Ectodermal cell (in vitro differentiated cells): ENCODE measurements around the gene TUBB6.

ENCODE experiments used
- H3K27ac ChIP-seq: 2 replicates; pipeline ENCODE4 v1.7.0; 2013; ENCODE audit warnings: mild to moderate bottlenecking, low read depth, low read length; ENCODE audit not compliant: insufficient read depth, poor library complexity, severe bottlenecking
- H3K27me3 ChIP-seq: 2 replicates; pipeline ENCODE4 v1.7.0; 2013; ENCODE audit warnings: mild to moderate bottlenecking, low read length; ENCODE audit not compliant: insufficient read depth, control insufficient read depth, poor library complexity, severe bottlenecking
- H3K36me3 ChIP-seq: one replicate; pipeline ENCODE4 v1.7.0; 2013; ENCODE audit warnings: low read length; ENCODE audit not compliant: control insufficient read depth, insufficient read depth
- H3K4me1 ChIP-seq: one replicate; pipeline ENCODE4 v1.7.0; 2013; ENCODE audit warnings: low read length; ENCODE audit not compliant: control insufficient read depth, insufficient read depth
- H3K4me3 ChIP-seq: 2 replicates; pipeline ENCODE4 v1.7.0; 2013; ENCODE audit warnings: low read depth, low read length, control low read depth; ENCODE audit not compliant: insufficient read depth
- H3K9me3 ChIP-seq: 2 replicates; pipeline ENCODE4 v1.7.0; 2013; ENCODE audit warnings: mild to moderate bottlenecking, low read length, moderate library complexity; ENCODE audit not compliant: control insufficient read depth
- WGBS, 2 experiments: methylation state at CpG; one replicate each; pipeline ENCODE4 v1.1.7; 2013; ENCODE audit warnings: missing lambda C conversion rate in 2 of 2; 5-methylcytosine and 5-hydroxymethylcytosine counted together

The TUBB6 gene

DNA sequence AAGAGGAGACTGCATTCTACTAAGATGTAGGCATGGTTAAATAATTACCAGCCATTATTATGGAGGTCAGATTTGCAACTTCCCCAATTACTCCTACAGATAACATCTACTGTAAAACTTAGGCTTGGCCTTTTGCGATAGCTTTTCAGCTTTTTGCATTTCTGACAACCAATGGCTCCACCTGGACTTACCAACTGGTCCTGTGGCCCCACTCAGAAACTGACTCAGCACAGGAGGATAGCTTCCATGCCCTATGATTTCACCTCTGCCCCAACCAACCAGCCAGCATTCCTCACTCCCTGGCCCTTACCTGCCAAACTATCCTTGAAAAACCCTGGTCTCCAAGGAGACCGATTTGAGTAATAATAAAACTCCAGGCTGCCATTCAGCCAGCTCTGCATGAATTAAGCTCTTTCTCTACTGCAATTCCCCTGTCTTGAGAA lies 28.2 kb downstream of the TUBB6 start:
- Histone ChIP-seq H3K27me3 (no peaks in the 10 kb centered on the region), H3K4me3 (no peak overlapping the region), H3K36me3 (no peaks in the 10 kb centered on the region), H3K9me3 (no peaks in the 10 kb centered on the region), H3K27ac (no peak overlapping the region), H3K4me1 (peaks cover 26% of the 10 kb centered on the region)
- WGBS, 2 experiments: 11 to 16% methylated on average over 2 of the region's 2 CpGs

DNA sequence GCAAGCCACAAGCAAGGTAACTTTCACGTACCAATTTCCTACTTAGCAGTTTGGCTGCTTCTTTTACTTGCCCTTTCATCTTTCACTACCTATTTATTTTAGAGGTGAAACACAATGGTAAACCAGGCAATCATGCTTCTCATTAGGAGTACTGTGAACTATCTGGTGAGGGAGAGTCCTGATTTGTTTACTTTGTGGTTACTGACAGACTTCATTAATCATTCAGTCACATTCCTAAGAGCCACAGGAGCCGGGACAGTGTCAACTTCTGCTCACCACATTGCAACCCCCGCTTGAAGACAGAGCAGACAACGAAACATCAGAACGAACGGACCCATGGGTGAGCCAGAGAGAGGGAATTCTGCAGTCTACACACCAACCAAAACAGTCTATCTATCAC lies 28.8 kb downstream of the TUBB6 start:
- H3K27ac ChIP-seq: no peak overlapping the region
- no peaks in the 10 kb centered on the region for H3K9me3 ChIP-seq
- peaks cover 26% of the 10 kb centered on the region for H3K4me1 ChIP-seq
- WGBS, 2 experiments: 34 to 39% methylated on average over 6 of the region's 6 CpGs
- no peak overlapping the region for H3K4me3 ChIP-seq
- no peaks in the 10 kb centered on the region for H3K27me3 ChIP-seq
- H3K36me3 ChIP-seq: no peaks in the 10 kb centered on the region

GRCh38 chr18:12338382-12338781 lies 30.3 kb downstream of the TUBB6 start:
- 93 to 99% methylated on average over 2 of the region's 2 CpGs for WGBS, 2 experiments
- H3K27ac ChIP-seq: no peak overlapping the region
- no peaks in the 10 kb centered on the region for H3K36me3 ChIP-seq

GRCh38 chr18:12340945-12341660 lies 33.1 kb downstream of the TUBB6 start:
- 94 to 95% methylated on average over 4 to 5 of the region's 5 CpGs for WGBS, 2 experiments
- Histone ChIP-seq H3K4me3 (no peak overlapping the region), H3K9me3 (no peaks in the 10 kb centered on the region), H3K4me1 (peaks cover 2% of the 10 kb centered on the region), H3K27ac (no peak overlapping the region), H3K27me3 (no peaks in the 10 kb centered on the region), H3K36me3 (peaks cover 12% of the 10 kb centered on the region)

More at GRCh38 chr18:12338382-12338781, 30.3 kb downstream of the TUBB6 start:
- Histone ChIP-seq H3K4me3 (no peak overlapping the region), H3K4me1 (peaks cover 26% of the 10 kb centered on the region), H3K27me3 (no peaks in the 10 kb centered on the region), H3K9me3 (no peaks in the 10 kb centered on the region)

GRCh38 chr18:12342661-12343060 lies 34.6 kb downstream of the TUBB6 start:
- peaks cover 12% of the 10 kb centered on the region for H3K36me3 ChIP-seq

GRCh38 chr18:12345491-12346239 lies 37.6 kb downstream of the TUBB6 start:
- Histone ChIP-seq H3K4me1 (no peaks in the 10 kb centered on the region), H3K9me3 (no peaks in the 10 kb centered on the region), H3K4me3 (no peak overlapping the region), H3K27ac (no peak overlapping the region), H3K36me3 (peaks cover 21% of the 10 kb centered on the region), H3K27me3 (no peaks in the 10 kb centered on the region)
- 93 to 94% methylated on average over 13 of the region's 13 CpGs for WGBS, 2 experiments

More at GRCh38 chr18:12342661-12343060, 34.6 kb downstream of the TUBB6 start:
- 91 to 96% methylated on average over 4 of the region's 4 CpGs for WGBS, 2 experiments
- no peaks in the 10 kb centered on the region for H3K4me1 ChIP-seq
- no peaks in the 10 kb centered on the region for H3K9me3 ChIP-seq
- H3K27ac ChIP-seq: no peak overlapping the region
- H3K27me3 ChIP-seq: no peaks in the 10 kb centered on the region
- H3K4me3 ChIP-seq: no peak overlapping the region

DNA sequence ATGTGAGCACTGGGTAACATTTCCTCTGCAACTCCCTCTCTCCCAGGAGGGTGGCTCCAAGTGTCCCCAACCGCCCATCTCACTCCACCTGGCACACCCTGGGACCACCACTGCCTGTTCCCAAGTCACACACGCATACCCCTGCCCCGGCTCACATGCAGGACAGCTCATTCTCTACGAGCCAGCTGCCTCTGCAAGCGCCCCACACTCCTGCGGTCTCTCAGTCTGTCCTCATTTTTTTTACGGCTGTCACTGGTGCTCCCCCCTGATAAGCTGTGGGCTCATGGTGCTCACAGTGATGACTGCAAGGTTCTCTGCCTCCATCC lies 38.2 kb downstream of the TUBB6 start:
- Histone ChIP-seq H3K4me1 (no peaks in the 10 kb centered on the region), H3K27me3 (no peaks in the 10 kb centered on the region), H3K9me3 (no peaks in the 10 kb centered on the region), H3K4me3 (no peak overlapping the region), H3K27ac (no peak overlapping the region), H3K36me3 (peaks cover 21% of the 10 kb centered on the region)
- 95% methylated on average over 7 of the region's 7 CpGs for WGBS, 2 experiments

DNA sequence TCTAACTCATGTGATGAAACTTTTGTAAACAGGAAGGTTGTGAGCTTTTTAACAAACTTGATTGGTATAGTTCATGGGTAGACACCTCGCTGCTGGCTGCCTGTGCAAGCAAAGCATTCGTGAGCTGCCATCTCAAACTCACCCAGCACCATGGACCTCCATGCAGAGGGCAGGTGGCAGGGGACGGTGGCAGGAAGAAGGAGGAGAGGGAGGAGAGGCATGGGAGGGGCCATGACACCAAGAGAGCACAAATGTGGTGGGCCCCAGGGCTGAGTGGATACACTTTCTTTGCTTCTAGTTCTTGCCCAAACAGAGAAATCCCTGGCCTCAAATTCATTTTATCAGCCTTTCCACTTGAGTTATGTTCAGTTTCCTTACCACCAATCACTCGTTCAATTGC lies 39.9 kb downstream of the TUBB6 start:
- WGBS, 2 experiments: 92 to 94% methylated on average over 4 of the region's 4 CpGs
- no peaks in the 10 kb centered on the region for H3K4me1 ChIP-seq

GRCh38 chr18:12352188-12352587 lies 44.1 kb downstream of the TUBB6 start:
- Histone ChIP-seq H3K27ac (no peak overlapping the region), H3K36me3 (peaks cover 20% of the 10 kb centered on the region), H3K4me3 (no peak overlapping the region), H3K4me1 (no peaks in the 10 kb centered on the region), H3K27me3 (no peaks in the 10 kb centered on the region), H3K9me3 (no peaks in the 10 kb centered on the region)
- 94 to 98% methylated on average over 5 of the region's 5 CpGs for WGBS, 2 experiments

More for the DNA sequence above, 39.9 kb downstream of the TUBB6 start:
- H3K4me3 ChIP-seq: no peak overlapping the region
- H3K27ac ChIP-seq: no peak overlapping the region
- peaks cover 26% of the 10 kb centered on the region for H3K36me3 ChIP-seq
- no peaks in the 10 kb centered on the region for H3K27me3 ChIP-seq
- H3K9me3 ChIP-seq: no peaks in the 10 kb centered on the region

GRCh38 chr18:12359515-12359927 lies 51.5 kb downstream of the TUBB6 start:
- no peaks in the 10 kb centered on the region for H3K9me3 ChIP-seq
- peaks cover 15% of the 10 kb centered on the region for H3K36me3 ChIP-seq
- 95 to 99% methylated on average over 5 of the region's 5 CpGs for WGBS, 2 experiments
- H3K4me1 ChIP-seq: no peaks in the 10 kb centered on the region
- no peaks in the 10 kb centered on the region for H3K27me3 ChIP-seq
- no peak overlapping the region for H3K27ac ChIP-seq
- H3K4me3 ChIP-seq: no peak overlapping the region
